IMR-90 (cell line): ENCODE data around the gene GALNT13. TPM values are rescaled to one million over a fixed set of nuclear protein-coding genes. Genes with fewer than 3 reads are reported as not detected.

Experiments used
- ATAC-seq: fragments of 200-7000 bp; cut with Tn5 transposase; 2 replicates; pipeline ENCODE4 v1.9.1; 2020; ENCODE audit warnings: low read depth, mild to moderate bottlenecking, moderate library complexity
- BruUV-seq: library from RNA; stranded (reverse); fragments of 400-500 nt; replicated peaks from 2 replicates; lab custom pipeline; 2021; lab: Mats Ljungman, UMichigan
- CTCF ChIA-PET: fragments of 300-600 bp; formaldehyde crosslinking; extraction: SDS; loops from one replicate; lab custom pipeline; 2021; ENCODE audit warnings: antibody characterized with exemption; lab: Yijun Ruan, JAX
- POLR2A ChIA-PET: fragments of 300-600 bp; sonication (Branson Sonifier 250); formaldehyde crosslinking; loops from one replicate; lab custom pipeline; 2022; ENCODE audit warnings: antibody characterized with exemption; ENCODE audit not compliant: unreplicated experiment; lab: Charles Lee
- DNase-seq: peaks from one replicate; pipeline ENCODE4 v3.0.0; 2013
- H2AFZ ChIP-seq: replicated peaks from 2 replicates; pipeline ENCODE3; 2013; ENCODE audit warnings: low read length, mild to moderate bottlenecking; ENCODE audit not compliant: poor library complexity
- H2AK5ac ChIP-seq: 2 replicates; pipeline ENCODE4 v1.6.1; 2013; ENCODE audit warnings: low read depth, low read length, inconsistent platforms
- H2AK9ac ChIP-seq: replicated peaks from 2 replicates; pipeline ENCODE3; 2013; ENCODE audit warnings: mild to moderate bottlenecking, low read depth, low read length, moderate library complexity; ENCODE audit not compliant: poor library complexity
- H2BK120ac ChIP-seq: 2 replicates; pipeline ENCODE4 v1.6.1; 2013; ENCODE audit warnings: low read depth, low read length, inconsistent platforms
- H2BK15ac ChIP-seq: 3 replicates; pipeline ENCODE4 v1.6.1; 2013; ENCODE audit warnings: low read depth, low read length, inconsistent platforms
- H2BK20ac ChIP-seq: 2 replicates; pipeline ENCODE4 v1.6.1; 2013; ENCODE audit warnings: low read depth, mild to moderate bottlenecking, inconsistent platforms, low read length, moderate library complexity
- H2BK5ac ChIP-seq: 2 replicates; pipeline ENCODE4 v1.6.1; 2013; ENCODE audit warnings: mild to moderate bottlenecking, low read depth, low read length, inconsistent platforms; ENCODE audit not compliant: poor library complexity, severe bottlenecking
- H3K14ac ChIP-seq: replicated peaks from 2 replicates; pipeline ENCODE4 v1.6.1; 2013; ENCODE audit warnings: low read depth, low read length, inconsistent platforms
- H3K18ac ChIP-seq: 2 replicates; pipeline ENCODE4 v1.6.1; 2013; ENCODE audit warnings: low read depth, low read length, control low read depth
- H3K23ac ChIP-seq: 2 replicates; pipeline ENCODE4 v1.6.1; 2013; ENCODE audit warnings: low read depth, low read length, inconsistent platforms
- H3K27ac ChIP-seq: 2 replicates; pipeline ENCODE4 v1.5.1; 2013; ENCODE audit warnings: mild to moderate bottlenecking, control low read depth, low read length; ENCODE audit not compliant: insufficient read depth
- H3K27me3 ChIP-seq: 2 replicates; pipeline ENCODE4 v1.6.1; 2013; ENCODE audit warnings: low read length; ENCODE audit not compliant: control insufficient read depth, insufficient read depth
- H3K36me3 ChIP-seq: 2 replicates; pipeline ENCODE4 v1.6.1; 2013; ENCODE audit warnings: low read length, mixed read lengths; ENCODE audit not compliant: control insufficient read depth, insufficient read depth
- H3K4ac ChIP-seq: 2 replicates; pipeline ENCODE4 v1.6.1; 2013; ENCODE audit warnings: low read depth, low read length, inconsistent platforms
- H3K4me1 ChIP-seq: 2 replicates; pipeline ENCODE4 v1.6.1; 2013; ENCODE audit warnings: low read length, mixed read lengths; ENCODE audit not compliant: control insufficient read depth, insufficient read depth
- H3K4me2 ChIP-seq: 2 replicates; pipeline ENCODE4 v1.6.1; 2013; ENCODE audit warnings: low read depth, mild to moderate bottlenecking, control low read depth, low read length, moderate library complexity
- H3K4me3 ChIP-seq: 2 replicates; pipeline ENCODE4 v1.5.1; 2013; ENCODE audit warnings: low read depth, mild to moderate bottlenecking, control low read depth, low read length, moderate library complexity; ENCODE audit not compliant: insufficient read depth
- H3K56ac ChIP-seq: 2 replicates; pipeline ENCODE4 v1.6.1; 2013; ENCODE audit warnings: low read length, inconsistent platforms; ENCODE audit not compliant: insufficient read depth; ENCODE audit errors: extremely low read depth
- H3K79me1 ChIP-seq, 2 experiments: 2 replicates each; pipeline ENCODE4 v1.6.1; 2013; ENCODE audit warnings: low read length in 2 of 2, inconsistent platforms in 1 of 2, low read depth in 1 of 2
- H3K9ac ChIP-seq: 2 replicates; pipeline ENCODE4 v1.6.1; 2013; ENCODE audit warnings: low read depth, low read length, control low read depth
- H3K9me1 ChIP-seq: 2 replicates; pipeline ENCODE4 v1.6.1; 2013; ENCODE audit warnings: low read length, inconsistent platforms; ENCODE audit not compliant: insufficient read depth
- H3K9me3 ChIP-seq: 2 replicates; pipeline ENCODE4 v1.6.1; 2013; ENCODE audit warnings: low read length; ENCODE audit not compliant: control insufficient read depth, insufficient read depth
- H4K20me1 ChIP-seq: 2 replicates; pipeline ENCODE4 v1.6.1; 2013; ENCODE audit warnings: low read length, inconsistent platforms; ENCODE audit not compliant: insufficient read depth
- H4K5ac ChIP-seq: 2 replicates; pipeline ENCODE4 v1.6.1; 2013; ENCODE audit warnings: mild to moderate bottlenecking, low read depth, low read length, control low read depth
- H4K8ac ChIP-seq, 2 experiments: 2 replicates each; pipeline ENCODE4 v1.6.1; 2013; ENCODE audit warnings: low read depth in 2 of 2, low read length in 2 of 2, control low read depth in 1 of 2, inconsistent platforms in 1 of 2
- H4K91ac ChIP-seq: 2 replicates; pipeline ENCODE4 v1.6.1; 2013; ENCODE audit warnings: low read depth, low read length, inconsistent platforms; ENCODE audit not compliant: insufficient read depth
- BHLHE40 ChIP-seq: fragments of 150-350 bp; IDR thresholded peaks from 2 replicates; pipeline ENCODE4 v1.6.1; 2016; ENCODE audit warnings: mild to moderate bottlenecking, low read depth, low read length
- CEBPB ChIP-seq: IDR thresholded peaks from 2 replicates; pipeline ENCODE4 v1.6.1; 2012; ENCODE audit warnings: low read depth, low read length, improper control_type of control experiment
- CHD1 ChIP-seq: IDR thresholded peaks from 2 replicates; pipeline ENCODE4 v1.6.1; 2012; ENCODE audit warnings: low read depth, low read length, improper control_type of control experiment
- ELK1 ChIP-seq: fragments of 150-350 bp; IDR thresholded peaks from 2 replicates; pipeline ENCODE4 v1.6.1; 2016; ENCODE audit warnings: low read depth, mild to moderate bottlenecking, low read length, moderate library complexity, borderline replicate concordance
- FOS ChIP-seq: fragments of 150-350 bp; IDR thresholded peaks from 2 replicates; pipeline ENCODE4 v1.6.1; 2016; ENCODE audit warnings: low read depth, low read length
- RFX5 ChIP-seq: IDR thresholded peaks from 2 replicates; pipeline ENCODE4 v1.8.0; 2012; ENCODE audit warnings: low read depth, mild to moderate bottlenecking, low read length, moderate library complexity
- dilution Hi-C: fragments of 300-500 bp; cut with HindIII; formaldehyde crosslinking; loops from one replicate; pipeline ENCODE4 v1.14.3; 2018; ENCODE audit warnings: low sequenced_read_pairs; ENCODE audit not compliant: unreplicated experiment
- in situ Hi-C: fragments of 300-500 bp; cut with MboI; formaldehyde crosslinking; loops from 3 replicates; pipeline ENCODE4 v1.14.3; 2019; ENCODE audit warnings: low sequenced_read_pairs, inconsistent platforms, mixed read lengths
- intact Hi-C: fragments of 100-400 bp; cut with micrococcal nuclease; formaldehyde crosslinking; loops from 2 replicates; pipeline ENCODE4 v1.10.0; 2022
- polyA plus RNA-seq, 3 experiments: library from polyadenylated mRNA; depleted of rRNA; stranded (reverse); fragments of >200 nt; gene quantifications; 2 replicates each; pipeline ENCODE4 v1.2.3, GENCODE V29; 2012; ENCODE audit warnings: low replicate concordance in 1 of 3
- total RNA-seq: library from RNA; depleted of rRNA; stranded (reverse); fragments of >200 nt; gene quantifications from 2 replicates; pipeline ENCODE4 v1.2.3, GENCODE V29; 2012

The GALNT13 gene
- total and polyA plus RNA-seq, 2 of the 4 experiments (the other 2 are of a cell fraction) = 0.03 TPM; not detected in 1

- in situ Hi-C loops = no loop called here
These were observed 514.5 kb downstream of the GALNT13 start for GRCh38 chr2:154386186-154386585.

More at GRCh38 chr2:154386186-154386585, 514.5 kb downstream of the GALNT13 start:
- H3K23ac ChIP-seq = no peak overlapping the region
- CTCF ChIA-PET = no interaction called here
- dilution Hi-C loops = no loop called here
- H3K9me3 ChIP-seq = peaks cover 3% of the 10 kb centered on the region; the same call in 1 of the 2 replicates
- no peak overlapping the region for H2AK9ac ChIP-seq
- H3K36me3 ChIP-seq = no peaks in the 10 kb centered on the region
- no peak overlapping the region for H2BK20ac ChIP-seq
- H2BK120ac ChIP-seq = no peak overlapping the region
- H2BK5ac ChIP-seq = no peak overlapping the region
- H4K91ac ChIP-seq = no peak overlapping the region
- no peak for TF ChIP-seq FOS
- no peak for TF ChIP-seq BHLHE40
- TF ChIP-seq RFX5 = no peak
- TF ChIP-seq CHD1 = no peak
- no peak for TF ChIP-seq CEBPB
- no peak for TF ChIP-seq ELK1
- H4K8ac ChIP-seq = no peak overlapping the region
- H3K27me3 ChIP-seq = no peaks in the 10 kb centered on the region
- no peaks in the 10 kb centered on the region for H3K4me1 ChIP-seq
- no peak overlapping the region for H3K56ac ChIP-seq
- H2BK15ac ChIP-seq = no peak overlapping the region
- no peak for DNase-seq
- no peaks in the 10 kb centered on the region for H3K79me1 ChIP-seq
- no peak overlapping the region for H3K4me3 ChIP-seq
- no peak overlapping the region for H2AFZ ChIP-seq
- no peak overlapping the region for H3K4ac ChIP-seq
- H2AK5ac ChIP-seq = no peak overlapping the region
- no peak overlapping the region for H3K14ac ChIP-seq
- no peak overlapping the region for H3K4me2 ChIP-seq
- no peak overlapping the region for H3K27ac ChIP-seq
- intact Hi-C loops = no loop called here
- no TSS peak for BruUV-seq
- ATAC-seq = no peak
- no peak overlapping the region for H3K9ac ChIP-seq
- no peaks in the 10 kb centered on the region for H3K9me1 ChIP-seq
- no peak overlapping the region for H3K18ac ChIP-seq
- POLR2A ChIA-PET = no interaction called here
- no peaks in the 10 kb centered on the region for H4K20me1 ChIP-seq
- H4K5ac ChIP-seq = no peak overlapping the region
